Measurements from ENCODE around the gene ZNF532. TPM values are rescaled to one million over a fixed set of nuclear protein-coding genes. Genes with fewer than 3 reads are reported as not detected.

The ZNF532 gene
- polyA plus RNA-seq, 3 donors: 0.76 to 18.5 (median 1.7) TPM

DNA sequence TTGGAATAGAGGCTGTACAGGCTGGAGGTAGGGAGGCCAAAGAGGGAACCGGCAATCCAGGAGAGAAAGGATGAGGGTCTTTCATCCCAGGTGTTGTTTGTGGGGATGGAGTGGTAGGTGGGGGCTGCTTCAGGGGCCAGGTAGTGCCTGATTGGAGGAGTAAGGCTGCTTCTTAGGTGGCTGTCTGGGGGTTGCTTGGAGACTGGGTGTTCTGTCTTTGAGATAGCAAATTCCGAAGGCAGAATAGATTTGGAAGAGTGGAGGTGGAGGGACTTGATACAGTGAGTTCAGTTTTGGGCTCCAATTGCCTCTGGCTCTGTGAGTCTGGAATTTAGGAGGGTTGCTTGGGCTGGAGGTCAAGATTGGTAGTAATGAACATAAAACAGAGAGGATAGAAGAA lies 5.9 kb downstream of the ZNF532 start:
- Histone ChIP-seq H3K4me1 (ENCODE audit: control insufficient read depth in 1 of 2, insufficient read depth in 2 of 2, low read length in 2 of 2) (no peaks in the 10 kb centered on the region), H3K36me3 (replicated peaks in 1 of 2; ENCODE audit: control insufficient read depth in 1 of 2, insufficient read depth in 2 of 2, low read length in 2 of 2) (no peaks in the 10 kb centered on the region), H3K27ac (ENCODE audit: low read depth in 1 of 2, low read length in 2 of 2) (no peak overlapping the region), H3K79me2 (ENCODE audit: insufficient read depth, low read length) (no peaks in the 10 kb centered on the region), H3K27me3 (ENCODE audit: control insufficient read depth in 2 of 2, insufficient read depth in 2 of 2, low read length in 2 of 2) (peaks cover 3 to 10% of the 10 kb centered on the region in 2 donors), H4K20me1 (ENCODE audit: insufficient read depth, low read length) (no peaks in the 10 kb centered on the region), H3K4me2 (replicated peaks; ENCODE audit: extremely low read depth, low read length, poor library complexity, severe bottlenecking) (no peak overlapping the region), H3K4me3 (replicated peaks in 1 of 3; ENCODE audit: low read depth in 2 of 3, low read length in 3 of 3) (no peak overlapping the region), H3K9ac (ENCODE audit: insufficient read depth, low read length, poor library complexity, severe bottlenecking) (no peak overlapping the region), H3K9me3 (replicated peaks in 1 of 2; ENCODE audit: control insufficient read depth in 1 of 2, insufficient read depth in 1 of 2, low read length in 2 of 2) (no peaks in the 10 kb centered on the region), H2AFZ (ENCODE audit: insufficient read depth, low read depth, low read length, poor library complexity, severe bottlenecking) (no peak overlapping the region)
- 88% methylated on average over 2 of the region's 2 CpGs for WGBS (ENCODE audit: insufficient coverage)
- no peak overlapping the region for H3K4me3 Mint-ChIP-seq
- no peak for DNase-seq
- peaks cover 9% of the 10 kb centered on the region for H3K4me1 Mint-ChIP-seq
- no peak overlapping the region for H3K27ac Mint-ChIP-seq
- H3K9me3 Mint-ChIP-seq: peaks cover 0 to 2% (median 0%) of the 10 kb centered on the region in 7 donors
- intact Hi-C loops (cut with micrococcal nuclease): no loop called here
- no peak for TF ChIP-seq CTCF (IDR thresholded peaks at IDR 0.05)
- peaks cover 13 to 59% of the 10 kb centered on the region in 2 donors for H3K36me3 Mint-ChIP-seq
- H3K27me3 Mint-ChIP-seq (ENCODE audit: low read depth in 3 of 3): peaks cover 19 to 26% (median 24%) of the 10 kb centered on the region in 3 donors

DNA sequence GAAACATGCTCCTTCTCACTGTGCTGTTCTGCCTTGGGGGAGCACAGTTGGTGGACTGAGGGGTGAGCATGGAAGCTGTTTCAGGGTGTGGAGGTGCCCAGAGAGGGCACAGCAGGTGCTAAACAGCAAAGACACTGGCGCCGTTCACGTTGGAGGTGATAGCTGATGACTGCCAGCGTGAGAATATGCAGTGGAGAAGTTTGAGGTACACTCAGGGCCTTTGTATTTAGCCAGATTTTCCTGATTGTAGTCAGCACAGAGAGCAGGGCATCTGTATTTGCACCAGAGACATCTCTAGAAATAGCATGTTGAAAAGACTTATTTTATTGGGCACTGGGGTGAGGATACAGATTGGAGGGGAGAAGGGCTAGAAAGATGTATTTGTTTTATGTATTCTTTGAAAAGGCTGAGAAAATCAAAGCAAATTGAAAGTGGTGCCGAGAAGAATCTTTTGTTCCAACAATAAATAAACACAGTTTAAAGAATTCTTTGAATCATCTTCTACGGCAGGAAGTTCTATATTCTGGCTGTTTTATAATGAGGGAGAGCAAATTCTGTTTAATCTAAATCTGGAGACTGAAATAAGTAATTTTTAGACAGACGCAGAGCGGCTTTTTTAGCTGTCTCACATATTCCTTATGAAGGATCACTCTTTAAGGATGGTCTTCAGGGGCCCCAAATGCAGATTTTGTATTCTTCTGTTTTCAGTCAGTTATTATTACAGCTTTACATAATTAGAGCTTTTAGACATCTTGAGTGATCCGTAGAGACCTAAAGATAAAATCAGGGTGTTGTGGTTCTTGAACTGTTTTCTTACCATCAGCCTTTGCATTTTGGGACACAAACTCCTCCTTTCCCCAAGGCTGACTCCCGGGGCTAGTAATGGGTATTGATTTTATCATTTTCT lies 7.1 kb downstream of the ZNF532 start:
- Histone ChIP-seq H3K27me3 (ENCODE audit: control insufficient read depth in 2 of 2, insufficient read depth in 2 of 2, low read length in 2 of 2) (peaks cover 0 to 9% of the 10 kb centered on the region in 2 donors), H3K79me2 (ENCODE audit: insufficient read depth, low read length) (no peaks in the 10 kb centered on the region), H3K4me3 (replicated peaks in 1 of 3; ENCODE audit: low read depth in 2 of 3, low read length in 3 of 3) (no peak overlapping the region), H3K9ac (ENCODE audit: insufficient read depth, low read length, poor library complexity, severe bottlenecking) (no peak overlapping the region), H3K9me3 (replicated peaks in 1 of 2; ENCODE audit: control insufficient read depth in 1 of 2, insufficient read depth in 1 of 2, low read length in 2 of 2) (no peaks in the 10 kb centered on the region), H3K4me2 (replicated peaks; ENCODE audit: extremely low read depth, low read length, poor library complexity, severe bottlenecking) (no peak overlapping the region), H4K20me1 (ENCODE audit: insufficient read depth, low read length) (no peaks in the 10 kb centered on the region), H2AFZ (ENCODE audit: insufficient read depth, low read depth, low read length, poor library complexity, severe bottlenecking) (no peak overlapping the region), H3K4me1 (ENCODE audit: control insufficient read depth in 1 of 2, insufficient read depth in 2 of 2, low read length in 2 of 2) (no peaks in the 10 kb centered on the region), H3K36me3 (replicated peaks in 1 of 2; ENCODE audit: control insufficient read depth in 1 of 2, insufficient read depth in 2 of 2, low read length in 2 of 2) (no peaks in the 10 kb centered on the region), H3K27ac (ENCODE audit: low read depth in 1 of 2, low read length in 2 of 2) (no peak overlapping the region)
- H3K4me3 Mint-ChIP-seq: no peak overlapping the region
- H3K36me3 Mint-ChIP-seq: peaks cover 16 to 55% of the 10 kb centered on the region in 2 donors
- TF ChIP-seq CTCF (IDR thresholded peaks at IDR 0.05): no peak
- peaks cover 14 to 22% (median 18%) of the 10 kb centered on the region in 3 donors for H3K27me3 Mint-ChIP-seq (ENCODE audit: low read depth in 3 of 3)
- 86% methylated on average over 4 of the region's 10 CpGs for WGBS (ENCODE audit: insufficient coverage)
- peak overlapping the region in 1 of 7 donors; percentile 44 for H3K27ac Mint-ChIP-seq
- peaks cover 8% of the 10 kb centered on the region for H3K4me1 Mint-ChIP-seq
- no peak for DNase-seq
- H3K9me3 Mint-ChIP-seq: peaks cover 0 to 2% (median 0%) of the 10 kb centered on the region in 7 donors
- intact Hi-C loops (cut with micrococcal nuclease): no loop called here

All from CD14-positive monocyte (primary cell).